Measurements from ENCODE around the gene AAR2. TPM values are rescaled to one million over a fixed set of nuclear protein-coding genes. Genes with fewer than 3 reads are reported as not detected.

Gene AAR2
- total RNA-seq, 2 donors from 2014 or later: 22.1 to 29.1 TPM

- ATAC-seq (ENCODE audit: insufficient number of reproducible peaks, low FRiP score, low read depth) (no peak), DNase-seq (ENCODE audit: low spot score) (no peak)
- Histone ChIP-seq H3K9me3 (no peaks in the 10 kb centered on the region), H3K27ac (no peak overlapping the region), H3K4me1 (ENCODE audit: control insufficient read depth in 1 of 2, low read depth in 2 of 2) (no peaks in the 10 kb centered on the region), H3K4me3 (no peak overlapping the region), H3K27me3 (replicated peaks; ENCODE audit: insufficient read depth) (no peaks in the 10 kb centered on the region), H3K36me3 (peaks cover 53% of the 10 kb centered on the region)
- TF ChIP-seq CTCF (IDR thresholded peaks at IDR 0.05): no peak
Observed at GRCh38 chr20:36246401-36246800, 10.1 kb downstream of the AAR2 start.

GRCh38 chr20:36248836-36249235 is 12.6 kb downstream of the AAR2 start:
- Histone ChIP-seq H3K36me3 (peaks cover 49% of the 10 kb centered on the region), H3K4me3 (no peak overlapping the region), H3K9me3 (no peaks in the 10 kb centered on the region), H3K4me1 (ENCODE audit: control insufficient read depth in 1 of 2, low read depth in 2 of 2) (no peaks in the 10 kb centered on the region), H3K27me3 (replicated peaks; ENCODE audit: insufficient read depth) (no peaks in the 10 kb centered on the region), H3K27ac (no peak overlapping the region)
- DNase-seq (ENCODE audit: low spot score) (no peak), ATAC-seq (ENCODE audit: insufficient number of reproducible peaks, low FRiP score, low read depth) (no peak)
- TF ChIP-seq CTCF (IDR thresholded peaks at IDR 0.05): no peak

GRCh38 chr20:36249450-36249849 is 13.2 kb downstream of the AAR2 start:
- H3K9me3 ChIP-seq: no peaks in the 10 kb centered on the region
- no peak for TF ChIP-seq CTCF (IDR thresholded peaks at IDR 0.05)
- H3K4me3 ChIP-seq: no peak overlapping the region
- ATAC-seq (ENCODE audit: insufficient number of reproducible peaks, low FRiP score, low read depth): no peak
- no peaks in the 10 kb centered on the region for H3K27me3 ChIP-seq (replicated peaks; ENCODE audit: insufficient read depth)
- no peaks in the 10 kb centered on the region for H3K4me1 ChIP-seq (ENCODE audit: control insufficient read depth in 1 of 2, low read depth in 2 of 2)
- peaks cover 44% of the 10 kb centered on the region for H3K36me3 ChIP-seq
- no peak overlapping the region for H3K27ac ChIP-seq
- DNase-seq (ENCODE audit: low spot score): no peak

- DNase-seq (ENCODE audit: low spot score) (no peak), ATAC-seq (ENCODE audit: insufficient number of reproducible peaks, low FRiP score, low read depth) (no peak)
- TF ChIP-seq CTCF (IDR thresholded peaks at IDR 0.05): no peak
- H3K27me3 ChIP-seq (replicated peaks; ENCODE audit: insufficient read depth): no peaks in the 10 kb centered on the region
- no peaks in the 10 kb centered on the region for H3K9me3 ChIP-seq
- H3K4me1 ChIP-seq (ENCODE audit: control insufficient read depth in 1 of 2, low read depth in 2 of 2): no peaks in the 10 kb centered on the region
- peaks cover 29% of the 10 kb centered on the region for H3K36me3 ChIP-seq
- H3K27ac ChIP-seq: no peak overlapping the region
- no peak overlapping the region for H3K4me3 ChIP-seq
Observed at GRCh38 chr20:36251426-36251825, 15.1 kb downstream of the AAR2 start.

- Histone ChIP-seq H3K4me3 (no peak overlapping the region), H3K27me3 (replicated peaks; ENCODE audit: insufficient read depth) (no peaks in the 10 kb centered on the region), H3K27ac (no peak overlapping the region), H3K36me3 (peaks cover 23% of the 10 kb centered on the region), H3K4me1 (ENCODE audit: control insufficient read depth in 1 of 2, low read depth in 2 of 2) (no peaks in the 10 kb centered on the region), H3K9me3 (no peaks in the 10 kb centered on the region)
- no peak for DNase-seq (ENCODE audit: low spot score)
- no peak for TF ChIP-seq CTCF (IDR thresholded peaks at IDR 0.05)
- ATAC-seq (ENCODE audit: insufficient number of reproducible peaks, low FRiP score, low read depth): no peak
Observed at GRCh38 chr20:36252511-36252910, 16.2 kb downstream of the AAR2 start.
